ENCODE data around the gene KBTBD12. TPM values are rescaled to one million over a fixed set of nuclear protein-coding genes. Genes with fewer than 3 reads are reported as not detected.

The KBTBD12 gene
- total and polyA plus RNA-seq, 11 donors: 13.2 to 47.1 (median 29.7) TPM

DNA sequence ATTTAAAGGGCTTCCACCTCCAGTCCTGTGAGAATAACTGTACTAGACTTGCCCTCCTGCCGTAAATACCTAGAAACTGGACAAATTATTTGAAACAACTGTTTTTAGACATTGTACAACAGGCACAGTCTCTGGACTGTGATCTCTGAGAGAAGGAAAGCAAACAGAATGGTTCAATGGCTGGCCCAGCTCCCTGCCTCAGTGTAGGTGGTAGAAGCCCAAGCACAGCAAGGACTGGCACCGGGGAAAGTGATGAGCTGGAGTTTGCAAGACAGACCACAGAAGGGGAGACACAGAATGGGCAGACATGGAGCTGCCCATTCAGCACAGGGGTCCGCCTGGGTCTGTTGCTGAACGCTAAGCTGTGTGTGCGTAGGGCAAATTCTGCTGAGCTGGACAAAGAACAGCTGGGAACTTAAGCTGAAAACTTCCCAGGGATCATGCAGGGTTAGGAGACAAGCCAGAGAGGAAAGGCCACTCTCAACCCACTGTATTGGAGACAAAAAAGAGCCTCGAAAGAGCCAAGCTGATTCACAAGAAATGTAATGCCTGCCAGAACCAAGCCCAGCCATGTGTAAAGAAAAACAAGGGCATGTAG lies 84.6 kb downstream of the KBTBD12 start:
- TF ChIP-seq, protein P1, sequence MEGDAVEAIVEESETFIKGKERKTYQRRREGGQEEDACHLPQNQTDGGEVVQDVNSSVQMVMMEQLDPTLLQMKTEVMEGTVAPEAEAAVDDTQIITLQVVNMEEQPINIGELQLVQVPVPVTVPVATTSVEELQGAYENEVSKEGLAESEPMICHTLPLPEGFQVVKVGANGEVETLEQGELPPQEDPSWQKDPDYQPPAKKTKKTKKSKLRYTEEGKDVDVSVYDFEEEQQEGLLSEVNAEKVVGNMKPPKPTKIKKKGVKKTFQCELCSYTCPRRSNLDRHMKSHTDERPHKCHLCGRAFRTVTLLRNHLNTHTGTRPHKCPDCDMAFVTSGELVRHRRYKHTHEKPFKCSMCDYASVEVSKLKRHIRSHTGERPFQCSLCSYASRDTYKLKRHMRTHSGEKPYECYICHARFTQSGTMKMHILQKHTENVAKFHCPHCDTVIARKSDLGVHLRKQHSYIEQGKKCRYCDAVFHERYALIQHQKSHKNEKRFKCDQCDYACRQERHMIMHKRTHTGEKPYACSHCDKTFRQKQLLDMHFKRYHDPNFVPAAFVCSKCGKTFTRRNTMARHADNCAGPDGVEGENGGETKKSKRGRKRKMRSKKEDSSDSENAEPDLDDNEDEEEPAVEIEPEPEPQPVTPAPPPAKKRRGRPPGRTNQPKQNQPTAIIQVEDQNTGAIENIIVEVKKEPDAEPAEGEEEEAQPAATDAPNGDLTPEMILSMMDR (IDR thresholded peaks at IDR 0.05): no peak
- no peak for TF ChIP-seq POLR2A (IDR thresholded peaks at IDR 0.05)
- peaks cover 0 to 4% (median 0%) of the 10 kb centered on the region in 12 donors for H3K9me3 ChIP-seq
- H3K36me3 ChIP-seq: no peaks in the 10 kb centered on the region
- H3K4me3 ChIP-seq: no peak overlapping the region
- H3K27ac ChIP-seq: no peak overlapping the region
- ATAC-seq: no peak
- 90 to 94% (median 93%) methylated on average over 6 of the region's 6 CpGs for WGBS, 4 donors
- no peaks in the 10 kb centered on the region for H3K4me1 ChIP-seq
- intact Hi-C loops (cut with DNase I): no loop called here
- no peak for DNase-seq
- no peaks in the 10 kb centered on the region for H3K27me3 ChIP-seq

GRCh38 chr3:128001576-128001975 lies 86.5 kb downstream of the KBTBD12 start:
- intact Hi-C loops (cut with DNase I): no loop called here
- Histone ChIP-seq H3K4me3 (no peak overlapping the region), H3K9me3 (peaks cover 0 to 4% (median 0%) of the 10 kb centered on the region in 12 donors), H3K27me3 (peaks cover 0 to 6% (median 0%) of the 10 kb centered on the region in 9 donors), H3K27ac (no peak overlapping the region), H3K36me3 (no peaks in the 10 kb centered on the region), H3K4me1 (no peaks in the 10 kb centered on the region)
- no peak for ATAC-seq
- 39 to 67% (median 51%) methylated on average over 3 of the region's 3 CpGs for WGBS, 4 donors
- TF ChIP-seq POLR2A (IDR thresholded peaks at IDR 0.05): no peak
- TF ChIP-seq, protein P1 (IDR thresholded peaks at IDR 0.05): no peak
- DNase-seq: no peak

GRCh38 chr3:128004661-128005060 lies 89.6 kb downstream of the KBTBD12 start:
- no peak for DNase-seq
- Histone ChIP-seq H3K27me3 (peaks cover 0 to 17% (median 2%) of the 10 kb centered on the region in 9 donors), H3K4me3 (no peak overlapping the region), H3K4me1 (peaks cover 0 to 3% (median 0%) of the 10 kb centered on the region in 12 donors), H3K27ac (no peak overlapping the region), H3K36me3 (no peaks in the 10 kb centered on the region), H3K9me3 (peaks cover 0 to 4% (median 0%) of the 10 kb centered on the region in 12 donors)
- intact Hi-C loops (cut with DNase I): no loop called here
- TF ChIP-seq, protein P1 (IDR thresholded peaks at IDR 0.05): no peak
- TF ChIP-seq POLR2A (IDR thresholded peaks at IDR 0.05): no peak
- ATAC-seq: no peak
- WGBS, 4 donors: 83 to 92% (median 90%) methylated on average over 4 to 8 of the region's 8 CpGs

- H3K36me3 ChIP-seq: no peaks in the 10 kb centered on the region
- WGBS, 4 donors: 40 to 57% (median 51%) methylated on average over 23 to 30 of the region's 30 CpGs
- H3K4me3 ChIP-seq: no peak overlapping the region
- peak in 3 of 4 donors; percentile 19 to 36 (median 36) for ATAC-seq
- peak overlapping the region in 1 of 12 donors; percentile 13 for H3K27ac ChIP-seq
- TF ChIP-seq, protein P1 (IDR thresholded peaks at IDR 0.05): no peak
- TF ChIP-seq POLR2A (IDR thresholded peaks at IDR 0.05): no peak
- intact Hi-C loops (cut with DNase I): no loop called here
- H3K27me3 ChIP-seq: peaks cover 0 to 21% (median 2%) of the 10 kb centered on the region in 9 donors
- no peak for DNase-seq
- peaks cover 0 to 3% (median 0%) of the 10 kb centered on the region in 12 donors for H3K4me1 ChIP-seq
- H3K9me3 ChIP-seq: no peaks in the 10 kb centered on the region
Measured at GRCh38 chr3:128006061-128007032, 91.3 kb downstream of the KBTBD12 start.

Measured in heart left ventricle (tissue), 16 donors.